ENCODE results near the gene KAT8.
A peak's percentile ranks its signal among the peaks of the same experiment; 100 is the strongest.

Gene KAT8

GRCh38 chr16:31094424-31095120 is 22.9 kb upstream of the KAT8 start, which contains the start of gene VKORC1 (continued):
- TF ChIP-seq YY2 (tag by site-specific recombination; IDR thresholded peaks at IDR 0.05) (peak; percentile 3; the same call in 1 of the 2 replicates), ZNF10 (tag by site-specific recombination; IDR thresholded peaks at IDR 0.05) (peak; percentile 30; the same call in 1 of the 2 replicates), ZIC2 (tag by site-specific recombination; IDR thresholded peaks at IDR 0.05) (peak; percentile 72), ZSCAN16 (tag by site-specific recombination; IDR thresholded peaks at IDR 0.05) (0 out of 2 replicates have a peak, but pooled peaks have one; percentile 3), ZXDB (tag by site-specific recombination; IDR thresholded peaks at IDR 0.05) (peak; percentile 97), ZNF169 (tag by site-specific recombination; IDR thresholded peaks at IDR 0.05) (no peak), ZNF302 (tag by site-specific recombination; IDR thresholded peaks at IDR 0.05; ENCODE audit: low read depth) (no peak), ATF2 (tag by site-specific recombination; IDR thresholded peaks at IDR 0.05; ENCODE audit: low read depth) (no peak), MEIS1 (CRISPR knock-in tag; IDR thresholded peaks at IDR 0.05; ENCODE audit: borderline replicate concordance) (no peak), ZNF214 (tag by site-specific recombination; IDR thresholded peaks at IDR 0.05; ENCODE audit: borderline replicate concordance) (no peak), ZNF335 (tag by site-specific recombination; conservative IDR thresholded peaks at IDR 0.05) (peak; percentile 99), ZFP37 (tag by site-specific recombination; IDR thresholded peaks at IDR 0.05) (no peak), ZNF549 (tag by site-specific recombination; IDR thresholded peaks at IDR 0.05) (no peak), SP2 (tag by site-specific recombination; IDR thresholded peaks at IDR 0.05) (peak; percentile 97), PRDM6 (tag by site-specific recombination; IDR thresholded peaks at IDR 0.05) (no peak), SP3 (tag by site-specific recombination; IDR thresholded peaks at IDR 0.05) (peak; percentile 78), ZNF658 (tag by site-specific recombination; IDR thresholded peaks at IDR 0.05) (no peak), ZSCAN18 (tag by site-specific recombination; IDR thresholded peaks at IDR 0.05) (no peak), ZNF155 (tag by site-specific recombination; IDR thresholded peaks at IDR 0.05) (no peak), ZNF354C (tag by site-specific recombination; IDR thresholded peaks at IDR 0.05; ENCODE audit: borderline replicate concordance, low read depth) (no peak), ZNF311 (tag by site-specific recombination; IDR thresholded peaks at IDR 0.05; ENCODE audit: borderline replicate concordance) (no peak), ZNF777 (tag by site-specific recombination; IDR thresholded peaks at IDR 0.05; ENCODE audit: borderline replicate concordance) (peak; percentile 73; the same call in 1 of the 2 replicates), TSHZ1 (tag by site-specific recombination; IDR thresholded peaks at IDR 0.05; ENCODE audit: borderline replicate concordance) (no peak), ZNF701 (tag by site-specific recombination; IDR thresholded peaks at IDR 0.05) (no peak), ZNF555 (tag by site-specific recombination; conservative IDR thresholded peaks at IDR 0.05) (no peak), BCL11B (tag by site-specific recombination; IDR thresholded peaks at IDR 0.05; ENCODE audit: low read depth) (no peak), ZNF571 (tag by site-specific recombination; IDR thresholded peaks at IDR 0.05) (no peak), HOXA7 (CRISPR knock-in tag; IDR thresholded peaks at IDR 0.05; ENCODE audit: borderline replicate concordance) (no peak), ELK4 (IDR thresholded peaks at IDR 0.05; ENCODE audit: borderline replicate concordance, low read depth, low read length) (no peak), ZFP69B (tag by site-specific recombination; IDR thresholded peaks at IDR 0.05) (no peak; the same call in 1 of the 2 replicates)

All from HEK293 (cell line).